ENCODE results near the gene MRC2. TPM values are rescaled to one million over a fixed set of nuclear protein-coding genes. Genes with fewer than 3 reads are reported as not detected.
A peak's percentile ranks its signal among the peaks of the same experiment; 100 is the strongest.

Gene MRC2
- total and polyA plus RNA-seq, 9 of the 15 experiments (the other 6 are each of a cell fraction or from before 2014, with no cell fraction given) = 0.28 to 11.5 (median 6.6) TPM

- TF ChIP-seq SREBF1 (IDR thresholded peaks at IDR 0.05; ENCODE audit: borderline replicate concordance, low read depth, low read length) (no peak), SETDB1 (IDR thresholded peaks at IDR 0.05; ENCODE audit: low read length) (no peak), STAG1 (CRISPR knock-in tag; IDR thresholded peaks at IDR 0.05; ENCODE audit: borderline replicate concordance) (no peak), RBM17 (IDR thresholded peaks at IDR 0.05; ENCODE audit: borderline replicate concordance, low read depth, low read length) (no peak), ZFP1 (CRISPR knock-in tag; IDR thresholded peaks at IDR 0.05) (no peak), ZC3H11A (IDR thresholded peaks at IDR 0.05; ENCODE audit: low read depth, low read length) (no peak)
- TF ChIP-seq, protein P1, sequence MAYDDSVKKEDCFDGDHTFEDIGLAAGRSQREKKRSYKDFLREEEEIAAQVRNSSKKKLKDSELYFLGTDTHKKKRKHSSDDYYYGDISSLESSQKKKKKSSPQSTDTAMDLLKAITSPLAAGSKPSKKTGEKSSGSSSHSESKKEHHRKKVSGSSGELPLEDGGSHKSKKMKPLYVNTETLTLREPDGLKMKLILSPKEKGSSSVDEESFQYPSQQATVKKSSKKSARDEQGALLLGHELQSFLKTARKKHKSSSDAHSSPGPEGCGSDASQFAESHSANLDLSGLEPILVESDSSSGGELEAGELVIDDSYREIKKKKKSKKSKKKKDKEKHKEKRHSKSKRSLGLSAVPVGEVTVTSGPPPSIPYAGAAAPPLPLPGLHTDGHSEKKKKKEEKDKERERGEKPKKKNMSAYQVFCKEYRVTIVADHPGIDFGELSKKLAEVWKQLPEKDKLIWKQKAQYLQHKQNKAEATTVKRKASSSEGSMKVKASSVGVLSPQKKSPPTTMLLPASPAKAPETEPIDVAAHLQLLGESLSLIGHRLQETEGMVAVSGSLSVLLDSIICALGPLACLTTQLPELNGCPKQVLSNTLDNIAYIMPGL (CRISPR knock-in tag; IDR thresholded peaks at IDR 0.05) = no peak
Measured at GRCh38 chr17:62648956-62649294, 21.5 kb downstream of the MRC2 start (continued).

DNA sequence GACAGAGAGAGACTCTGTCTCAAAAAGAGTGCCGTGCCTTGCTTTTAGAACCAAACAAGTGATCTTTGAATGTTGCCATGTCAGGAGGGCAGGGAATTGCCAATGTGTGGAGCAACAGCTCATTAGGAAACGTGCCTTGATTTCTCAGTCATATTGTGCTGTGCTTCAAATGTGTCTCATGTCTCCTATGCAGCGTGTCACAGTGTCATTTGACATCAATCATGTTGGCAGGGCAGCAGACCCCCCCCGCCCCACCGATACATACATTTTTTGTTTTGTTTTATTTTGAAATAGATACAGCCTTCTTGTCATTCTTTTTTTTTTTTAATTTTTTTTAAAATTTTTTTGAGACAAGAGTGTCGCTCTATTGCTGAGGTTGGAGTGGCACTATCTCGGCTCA, 22.1 kb downstream of the MRC2 start:
- Histone ChIP-seq H3K9ac (ENCODE audit: insufficient read depth in 1 of 2, low read depth in 2 of 2, low read length in 2 of 2) (no peak overlapping the region), H3K9me3 (replicated peaks; ENCODE audit: control insufficient read depth, insufficient read depth, low read depth, low read length) (no peaks in the 10 kb centered on the region), H3K4me3 (no peak overlapping the region), H3K36me3 (ENCODE audit: control insufficient read depth, insufficient read depth, low read length) (no peaks in the 10 kb centered on the region), H3K4me2 (ENCODE audit: insufficient read depth, low read length) (no peak overlapping the region), H3K4me1 (replicated peaks in 1 of 2; ENCODE audit: control insufficient read depth in 2 of 2, insufficient read depth in 2 of 2, low read length in 2 of 2) (peaks cover 19 to 29% of the 10 kb centered on the region in 2 experiments), H3K9me1 (ENCODE audit: control insufficient read depth, insufficient read depth, low read length) (no peaks in the 10 kb centered on the region), H3K27ac (ENCODE audit: extremely low read depth, low read depth, low read length) (no peak overlapping the region), H3K79me2 (ENCODE audit: control insufficient read depth, insufficient read depth, low read length) (no peaks in the 10 kb centered on the region), H3K27me3 (ENCODE audit: control insufficient read depth in 2 of 2, insufficient read depth in 2 of 2, low read length in 2 of 2) (peaks cover 3 to 19% of the 10 kb centered on the region in 2 experiments; a peak in 2 of 5 replicates), H2AFZ (ENCODE audit: low read depth, low read length) (no peak overlapping the region), H4K20me1 (replicated peaks; ENCODE audit: control insufficient read depth, insufficient read depth, low read length) (0 out of 2 replicates have a peak, but pooled peaks cover 5% of the 10 kb centered on the region)
- WGBS (ENCODE audit: insufficient coverage, low coverage, missing lambda C conversion rate) = 27% methylated on average over 6 of the region's 7 CpGs
- ATAC-seq (no peak), FAIRE-seq (no peak), DNase-seq (ENCODE audit: extremely low read depth in 1 of 4, low spot score in 3 of 4) (no peak)
- BruUV-seq (replicated peaks) = no TSS peak
- in situ Hi-C loops (cut with MboI) = no loop called here
- POLR2A ChIA-PET = no interaction called here
- CTCF ChIA-PET (ENCODE audit: low intra/inter-chr PET ratio) = no interaction called here
- intact Hi-C loops (cut with micrococcal nuclease) = no loop called here
- TF ChIP-seq NR2F6 (CRISPR knock-in tag; IDR thresholded peaks at IDR 0.05) (no peak), IFI16 (CRISPR knock-in tag; IDR thresholded peaks at IDR 0.05) (no peak), DDX20 (tag; IDR thresholded peaks at IDR 0.05; ENCODE audit: low read depth) (no peak), MTF1 (CRISPR knock-in tag; IDR thresholded peaks at IDR 0.05; ENCODE audit: borderline replicate concordance) (no peak), PBX2 (CRISPR knock-in tag; IDR thresholded peaks at IDR 0.05; ENCODE audit: low read depth) (no peak), PBX2 (tag; conservative IDR thresholded peaks at IDR 0.05; ENCODE audit: low read depth) (peak; percentile 32; the same call in 1 of the 2 replicates), ZNF174 (CRISPR knock-in tag; IDR thresholded peaks at IDR 0.05) (no peak), NELFE (IDR thresholded peaks at IDR 0.05; ENCODE audit: insufficient read depth, insufficient read length) (no peak), ZNF133 (CRISPR knock-in tag; IDR thresholded peaks at IDR 0.05) (no peak)
- TF ChIP-seq, protein P2, sequence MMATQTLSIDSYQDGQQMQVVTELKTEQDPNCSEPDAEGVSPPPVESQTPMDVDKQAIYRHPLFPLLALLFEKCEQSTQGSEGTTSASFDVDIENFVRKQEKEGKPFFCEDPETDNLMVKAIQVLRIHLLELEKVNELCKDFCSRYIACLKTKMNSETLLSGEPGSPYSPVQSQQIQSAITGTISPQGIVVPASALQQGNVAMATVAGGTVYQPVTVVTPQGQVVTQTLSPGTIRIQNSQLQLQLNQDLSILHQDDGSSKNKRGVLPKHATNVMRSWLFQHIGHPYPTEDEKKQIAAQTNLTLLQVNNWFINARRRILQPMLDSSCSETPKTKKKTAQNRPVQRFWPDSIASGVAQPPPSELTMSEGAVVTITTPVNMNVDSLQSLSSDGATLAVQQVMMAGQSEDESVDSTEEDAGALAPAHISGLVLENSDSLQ (IDR thresholded peaks at IDR 0.05) = 0 out of 2 replicates have a peak, but pooled peaks have one; percentile 29

Measured in K562 (cell line).